GM18520 (cell line): ENCODE measurements around the gene OIP5.
A peak's percentile ranks its signal among the peaks of the same experiment; 100 is the strongest.
"Not testable (repeated sequence)": the region's sequence is repeated elsewhere in the genome, so short reads cannot be mapped to it uniquely, and the experiment has no call there.

Source experiments
- ATAC-seq: cut with Tn5 transposase; IDR thresholded peaks from one replicate; pipeline ENCODE4 v1.9.1; 2021; ENCODE audit not compliant: unreplicated experiment

The OIP5 gene

DNA sequence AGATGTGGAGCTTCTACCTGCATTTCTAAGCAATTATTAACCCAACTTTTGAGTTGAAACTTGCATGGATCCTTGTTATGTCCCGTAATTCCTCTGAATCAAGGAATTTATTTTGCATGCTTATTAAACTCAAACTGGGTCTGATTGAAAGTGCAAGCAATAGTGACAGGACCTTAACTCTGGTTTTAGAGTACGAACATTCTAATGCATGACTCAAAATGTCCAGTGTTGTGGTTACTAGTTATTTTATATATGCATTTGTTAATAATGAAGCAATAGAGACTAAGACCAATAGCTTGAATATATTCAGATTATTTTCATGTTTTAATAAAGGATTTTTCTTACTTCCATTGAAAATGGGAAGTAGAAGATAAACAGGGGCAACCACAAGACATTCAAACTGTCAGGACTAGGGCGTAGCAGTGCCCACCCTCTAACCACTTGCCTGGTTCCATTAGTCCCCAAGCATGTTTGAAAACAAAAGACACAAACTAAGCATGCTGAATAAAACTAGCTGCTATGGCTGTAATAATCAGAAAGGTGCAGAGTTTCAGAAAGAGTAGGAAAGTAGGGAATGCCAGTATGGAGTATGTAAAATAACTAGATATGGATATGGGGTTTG, 28.1 kb downstream of the OIP5 start:
- no peak for ATAC-seq

DNA sequence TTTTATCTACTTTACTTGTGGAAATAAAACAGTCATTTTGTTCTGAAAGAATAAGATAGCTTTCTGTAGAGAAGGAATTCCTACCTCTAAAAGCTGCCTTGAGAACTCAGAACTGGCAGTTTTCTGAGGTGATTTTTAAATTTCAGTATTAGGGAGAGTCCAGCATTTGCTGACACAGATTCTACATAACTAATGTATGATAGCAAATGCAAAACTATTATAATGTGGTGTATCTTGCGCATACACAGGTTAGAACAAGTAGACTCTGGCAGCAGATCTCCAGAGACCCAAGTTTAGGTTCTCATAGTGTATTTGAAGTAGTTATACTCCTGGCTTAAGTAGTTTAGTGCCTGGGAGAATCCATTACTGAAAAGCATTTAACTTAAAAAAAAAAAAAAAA, 30.8 kb downstream of the OIP5 start:
- ATAC-seq, result no peak

DNA sequence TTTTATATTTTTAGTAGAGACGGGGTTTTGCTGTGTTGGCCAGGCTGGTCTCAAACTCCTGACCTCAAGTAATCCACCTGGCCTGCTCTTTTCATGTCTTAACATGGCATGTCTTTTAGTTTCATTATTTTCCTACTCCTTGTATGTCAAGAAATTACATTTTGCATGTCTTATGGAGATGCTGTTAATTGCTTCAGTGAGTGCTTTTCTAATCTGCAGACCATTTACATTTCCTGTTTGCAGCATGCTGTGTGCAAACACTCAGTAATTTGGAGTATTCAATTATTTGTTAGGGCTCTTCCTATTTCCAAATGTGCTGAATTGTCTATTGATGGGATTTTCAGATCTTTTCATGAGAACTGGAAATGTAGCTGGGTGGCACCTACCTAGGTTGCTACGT, 31.3 kb downstream of the OIP5 start:
- ATAC-seq, result not testable (repeated sequence)

DNA sequence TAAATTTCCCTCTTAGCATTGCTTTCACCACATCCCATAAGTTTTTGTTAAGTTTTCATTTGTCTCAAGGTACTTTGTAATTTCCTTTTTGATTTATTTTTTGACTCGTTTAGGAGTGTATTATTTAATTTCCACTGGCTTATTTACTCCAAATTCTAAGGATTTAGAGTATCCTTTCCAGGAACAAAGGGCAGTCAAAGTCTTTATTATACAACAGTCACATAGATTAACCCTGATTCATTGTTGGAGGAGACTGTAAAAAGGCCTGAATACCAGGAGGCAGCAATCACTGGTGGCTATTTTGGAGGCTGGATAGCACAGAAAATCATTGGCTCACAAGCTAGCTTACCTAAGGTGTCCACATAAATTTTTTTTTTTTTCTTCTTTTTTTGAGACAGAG, 39.9 kb downstream of the OIP5 start:
- no peak for ATAC-seq

DNA sequence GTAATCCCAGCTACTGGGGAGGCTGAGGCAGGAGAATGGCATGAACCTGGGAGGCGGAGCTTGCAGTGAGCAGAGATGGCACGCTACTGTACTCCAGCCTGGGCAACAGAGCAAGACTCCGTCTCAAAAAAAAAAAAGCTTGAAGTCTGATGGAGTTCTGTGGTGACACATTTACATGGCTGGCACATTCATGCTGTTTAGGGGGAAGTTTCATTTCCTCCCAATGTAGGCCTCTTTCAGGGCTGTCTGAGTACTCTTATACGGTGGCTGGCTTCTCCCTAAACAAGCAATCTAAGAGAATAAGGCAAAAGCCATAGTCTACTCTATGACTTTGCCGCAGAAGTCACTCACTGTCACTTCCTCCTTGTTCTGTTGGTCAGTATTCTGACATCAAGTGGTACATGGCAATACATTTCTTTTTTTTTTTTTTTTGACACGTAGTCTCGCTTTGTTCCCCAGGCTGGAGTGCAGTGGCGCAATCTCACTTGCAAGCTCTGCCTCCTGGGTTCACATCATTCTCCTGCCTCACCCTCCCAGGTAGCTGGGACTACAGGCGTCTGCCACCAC, 41.2 kb downstream of the OIP5 start:
- ATAC-seq, result peak; percentile 57

DNA sequence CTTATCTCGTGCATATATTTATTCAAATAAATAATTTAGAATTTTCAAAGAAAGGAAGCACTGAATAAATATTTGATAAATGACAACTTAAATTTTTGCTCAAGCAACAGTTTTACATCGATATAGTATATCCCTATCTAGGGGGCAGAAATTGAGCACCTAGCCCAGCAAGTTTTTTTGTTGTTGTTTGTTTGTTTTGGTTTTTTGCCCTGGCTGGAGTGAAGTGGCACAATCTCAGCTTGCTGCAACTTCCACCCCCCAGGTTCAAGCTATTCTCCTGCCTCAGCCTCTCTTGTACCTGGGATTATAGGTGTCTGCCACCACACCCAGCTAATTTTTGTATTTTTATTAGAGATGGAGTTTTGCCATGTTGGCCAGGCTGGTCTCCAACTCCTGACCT, 42.4 kb downstream of the OIP5 start:
- no peak for ATAC-seq

DNA sequence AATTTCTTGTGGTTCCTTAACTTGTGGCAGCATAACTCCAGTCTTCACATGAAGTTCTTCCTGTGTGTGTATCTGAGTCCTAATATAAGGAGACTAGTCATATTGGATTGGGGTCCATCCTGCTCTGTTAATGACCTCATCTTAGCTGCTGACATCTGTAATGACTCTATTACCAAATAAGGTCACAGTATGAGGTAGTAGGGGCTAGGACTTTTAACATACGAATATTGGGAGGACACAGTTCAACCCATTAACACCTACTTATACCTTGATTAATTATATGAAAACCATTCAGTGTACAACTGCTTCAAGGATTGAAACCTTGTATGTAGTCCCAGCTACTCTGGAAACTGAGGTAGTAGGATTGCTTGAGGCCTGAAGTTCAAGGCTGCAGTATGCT, 43.9 kb downstream of the OIP5 start:
- ATAC-seq, result no peak

DNA sequence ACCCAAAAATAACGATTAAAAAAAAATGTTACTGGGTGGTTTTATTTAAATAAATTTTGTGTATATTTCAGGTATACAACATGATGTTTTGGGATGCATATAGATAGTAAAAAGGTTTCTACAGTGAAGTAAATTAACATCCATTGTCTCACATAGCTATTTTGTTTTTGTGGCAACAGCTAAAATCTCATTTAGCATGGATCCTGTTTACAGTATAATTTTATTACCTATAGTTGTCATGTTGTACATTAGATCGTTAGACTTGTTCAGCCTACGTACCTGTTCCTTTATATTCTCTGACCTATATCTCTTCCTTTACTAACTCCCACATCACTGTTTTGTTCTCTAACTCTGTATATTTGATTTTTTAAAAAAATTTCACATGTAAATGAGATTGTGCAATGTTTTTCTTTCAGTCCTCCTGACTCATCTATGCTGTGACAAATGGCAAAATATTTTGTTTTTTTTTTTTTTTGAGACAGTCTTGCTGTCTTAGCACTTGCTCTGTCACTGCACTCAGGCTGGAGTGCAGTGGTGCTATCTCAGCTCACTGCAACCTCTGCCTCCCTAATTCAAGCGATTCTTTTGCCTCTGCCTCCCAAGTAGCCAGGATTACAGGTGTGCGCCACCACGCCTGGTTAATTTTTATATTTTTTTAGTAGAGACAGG, 45.6 kb downstream of the OIP5 start:
- ATAC-seq, result no peak

DNA sequence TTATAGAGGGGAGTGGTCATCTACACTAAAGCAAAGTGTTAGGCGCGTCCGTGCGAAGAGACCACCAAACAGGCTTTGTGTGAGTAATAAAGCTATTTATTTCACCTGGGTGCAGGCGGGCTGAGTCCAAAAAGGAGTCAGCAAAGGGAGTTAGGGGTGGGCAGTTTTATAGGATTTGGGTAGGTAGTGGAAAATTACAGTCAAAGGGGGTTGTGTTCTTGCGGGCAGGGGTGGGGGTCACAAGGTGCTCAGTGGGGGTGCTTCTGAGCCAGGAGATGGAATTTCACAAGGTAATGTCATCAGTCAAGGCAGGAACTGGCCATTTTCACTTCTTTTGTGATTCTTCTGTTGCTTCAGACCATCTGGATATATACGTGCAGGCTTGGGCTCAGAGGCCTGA, 47.1 kb downstream of the OIP5 start:
- ATAC-seq, result no peak

DNA sequence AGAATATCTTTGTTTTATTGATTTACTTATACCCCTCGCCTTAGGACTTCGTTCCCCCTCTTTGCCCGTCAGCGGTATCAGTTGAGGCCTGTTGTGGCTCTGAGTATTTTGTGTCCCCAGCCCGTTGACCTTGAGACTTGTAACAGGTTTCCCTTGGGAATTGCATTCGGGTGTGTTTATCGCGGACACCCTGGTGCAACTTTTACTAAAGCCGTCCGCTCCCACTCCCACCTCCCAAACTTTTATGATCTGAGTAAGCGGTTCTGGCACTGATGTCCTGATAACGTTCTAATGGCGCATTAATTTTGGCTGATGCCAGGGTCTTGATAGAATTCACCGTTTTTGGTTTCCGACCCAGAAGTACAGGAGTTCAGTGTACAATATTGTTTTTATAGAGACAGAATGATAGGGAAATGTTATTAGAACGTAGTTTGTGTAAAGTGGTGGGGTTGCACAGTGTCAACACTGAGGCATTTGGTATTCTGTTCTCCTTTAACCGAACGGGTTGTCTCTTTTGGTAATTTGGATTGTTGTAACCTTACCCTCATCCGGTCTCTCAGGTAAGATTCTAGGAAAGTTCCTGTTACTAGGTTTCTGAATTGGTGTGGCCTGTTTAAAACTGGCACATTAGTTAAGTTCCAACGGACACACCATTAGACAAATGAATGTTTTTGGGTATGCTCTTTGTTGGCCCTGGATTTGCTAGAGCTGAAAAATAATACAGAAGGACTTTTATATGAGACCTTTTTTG, 47.8 kb downstream of the OIP5 start:
- no peak for ATAC-seq

DNA sequence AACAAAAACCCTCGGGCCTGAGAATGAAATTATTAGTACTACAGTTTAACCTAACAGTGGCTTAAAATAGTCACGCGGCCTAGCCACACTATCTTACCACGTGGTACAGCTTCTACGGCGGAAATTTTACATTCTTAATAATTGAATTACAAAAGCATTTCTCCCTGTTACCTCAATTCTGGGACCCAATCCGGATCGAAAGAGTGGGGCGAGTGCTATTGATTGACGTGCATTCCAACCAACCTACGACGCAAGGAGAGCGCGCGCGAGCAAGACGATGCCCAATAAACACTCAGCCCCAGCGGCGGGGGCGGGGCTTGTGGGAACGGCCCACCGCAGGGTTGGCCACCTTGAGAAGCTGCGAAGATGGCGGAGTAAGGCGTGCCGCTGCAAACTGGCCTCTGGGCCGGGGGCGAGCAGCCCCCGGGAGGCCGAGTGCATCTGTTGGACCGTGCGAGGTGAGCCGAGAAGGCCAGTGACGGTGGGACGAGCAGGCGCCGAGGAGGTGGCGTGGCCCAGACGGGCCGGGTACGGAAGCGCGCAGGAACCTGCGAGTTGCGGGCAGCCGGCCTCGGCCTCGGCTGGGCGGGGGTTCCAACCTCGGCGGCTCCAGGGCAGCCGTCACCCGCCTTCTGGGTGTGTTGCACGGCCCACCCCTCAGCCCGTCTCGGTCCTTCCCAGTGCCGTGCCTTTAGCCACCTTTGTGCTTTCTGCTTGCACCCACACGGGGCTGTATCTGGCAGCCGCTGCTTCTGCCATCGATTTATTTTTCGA, 48.6 kb downstream of the OIP5 start:
- peak; percentile 92 for ATAC-seq

DNA sequence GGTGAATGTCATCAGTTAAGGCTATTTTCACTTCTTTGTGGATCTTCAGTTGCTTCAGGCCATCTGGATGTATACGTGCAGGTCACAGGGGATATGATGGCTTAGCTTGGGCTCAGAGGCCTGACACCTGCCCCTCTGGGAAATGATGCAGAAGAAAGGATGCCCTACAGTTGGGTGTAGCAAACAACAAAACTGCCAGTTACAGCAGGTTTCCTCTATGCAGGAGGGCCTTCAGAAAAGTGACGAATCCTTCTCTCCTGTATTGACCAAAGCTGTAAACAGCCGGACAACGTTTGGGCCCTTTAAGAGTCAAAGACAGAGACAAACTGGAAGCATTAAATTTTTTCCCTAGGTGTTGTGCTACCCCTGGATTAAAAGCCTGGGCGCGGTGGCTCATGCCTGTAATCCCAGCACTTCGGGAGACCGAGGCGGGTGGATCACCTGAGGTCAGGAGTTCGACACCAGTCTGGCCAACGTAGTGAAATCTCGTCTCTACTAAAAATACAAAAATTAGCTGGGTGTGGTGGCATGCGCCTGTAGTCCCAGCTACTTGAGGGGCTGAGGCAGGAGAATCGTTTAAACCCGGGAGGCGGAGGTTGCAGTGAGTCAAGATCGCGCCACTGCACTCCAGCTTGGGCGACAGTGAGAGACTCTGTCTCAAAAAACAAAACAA, 49.3 kb downstream of the OIP5 start:
- ATAC-seq, result not testable (repeated sequence)

DNA sequence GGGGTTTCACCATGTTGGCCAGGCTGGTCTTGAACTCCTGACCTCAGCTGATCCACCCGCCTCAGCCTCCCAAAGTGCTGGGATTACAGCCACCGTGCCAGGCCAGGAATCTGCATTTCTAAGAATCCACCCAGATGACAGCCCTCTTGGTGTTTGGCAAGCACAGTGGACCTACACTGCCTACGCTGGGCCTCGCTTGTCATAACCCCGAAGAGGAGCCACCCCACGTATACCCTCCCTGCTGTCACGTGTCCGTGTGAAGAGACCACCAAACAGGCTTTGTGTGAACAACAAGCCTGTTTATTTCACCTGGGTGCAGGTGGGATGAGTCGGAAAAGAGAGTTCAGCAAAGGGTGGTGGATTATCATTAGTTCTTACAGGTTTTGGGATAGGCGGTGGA, 50.0 kb downstream of the OIP5 start:
- ATAC-seq, result not testable (repeated sequence)

DNA sequence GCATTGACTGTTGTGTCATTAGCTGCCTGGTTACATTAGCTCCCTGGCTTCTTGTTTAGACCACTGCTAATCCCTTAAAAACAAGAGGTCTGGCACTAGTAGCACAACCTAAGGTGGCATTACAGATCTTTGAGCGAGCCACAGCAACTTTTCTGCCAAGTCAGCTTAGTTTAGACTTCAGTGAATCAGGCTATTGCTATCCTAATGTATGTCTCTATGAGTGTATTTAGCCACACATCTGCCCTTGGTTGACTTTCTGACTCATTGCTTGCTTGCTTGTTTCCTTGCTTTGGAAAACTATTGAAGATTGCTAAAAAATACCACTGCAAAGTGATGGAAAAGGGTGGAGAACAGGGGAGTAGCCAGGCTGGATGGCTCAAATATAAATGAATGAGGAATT, 51.2 kb downstream of the OIP5 start:
- ATAC-seq, result no peak

DNA sequence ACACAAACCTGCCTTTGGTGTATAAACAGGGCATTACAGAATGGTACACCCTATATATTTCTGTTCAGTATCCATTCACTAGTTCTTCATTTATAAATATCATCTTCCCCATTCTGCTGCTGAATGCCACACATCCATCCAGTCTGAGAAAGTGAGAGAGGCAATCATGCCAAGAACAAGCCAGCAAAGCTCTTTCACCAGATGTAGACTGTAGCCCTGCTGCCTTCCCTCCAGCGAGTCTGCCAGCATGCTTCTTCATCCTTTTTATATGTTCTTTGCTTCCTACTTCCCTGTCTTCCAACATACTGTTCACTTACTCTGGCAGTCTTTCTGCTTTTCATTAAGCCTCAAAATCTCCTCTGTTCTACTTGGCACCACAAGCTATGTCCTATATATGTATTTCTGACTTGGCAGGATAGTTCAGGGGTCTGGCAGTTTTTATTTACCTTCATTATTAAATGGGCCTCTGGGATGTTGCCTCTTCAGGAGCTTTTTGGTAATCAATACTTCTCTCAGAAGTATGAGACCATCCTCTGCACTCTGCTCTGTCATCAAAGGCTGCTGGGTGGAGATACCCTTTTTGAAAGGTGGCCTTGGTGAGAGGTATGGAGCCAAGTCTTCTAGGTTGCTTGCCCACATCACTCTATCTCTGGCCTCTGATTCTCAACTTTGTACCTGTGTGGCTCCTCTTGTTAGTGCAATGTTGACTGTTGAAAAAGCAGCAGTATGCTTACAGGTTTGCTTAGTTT, 52.7 kb downstream of the OIP5 start:
- no peak for ATAC-seq

DNA sequence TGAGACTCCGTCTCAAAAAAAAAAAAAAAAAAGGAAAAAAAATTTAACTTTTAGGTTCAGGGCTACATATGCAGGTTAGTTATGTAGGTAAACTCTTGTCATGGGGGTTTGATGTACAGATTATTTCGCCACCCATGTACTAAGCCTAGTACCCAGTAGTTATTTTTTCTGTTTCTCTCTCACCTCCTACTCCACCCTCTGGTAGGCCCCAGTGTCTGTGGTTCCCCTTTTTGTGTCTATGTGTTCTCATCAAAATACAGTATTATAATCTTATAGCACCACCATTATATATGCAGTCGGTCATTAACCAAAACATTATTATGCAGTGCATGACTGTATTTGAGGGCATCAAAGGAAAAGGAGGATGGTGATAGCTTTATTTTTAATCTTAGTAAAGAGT, 54.1 kb downstream of the OIP5 start:
- ATAC-seq, result no peak

DNA sequence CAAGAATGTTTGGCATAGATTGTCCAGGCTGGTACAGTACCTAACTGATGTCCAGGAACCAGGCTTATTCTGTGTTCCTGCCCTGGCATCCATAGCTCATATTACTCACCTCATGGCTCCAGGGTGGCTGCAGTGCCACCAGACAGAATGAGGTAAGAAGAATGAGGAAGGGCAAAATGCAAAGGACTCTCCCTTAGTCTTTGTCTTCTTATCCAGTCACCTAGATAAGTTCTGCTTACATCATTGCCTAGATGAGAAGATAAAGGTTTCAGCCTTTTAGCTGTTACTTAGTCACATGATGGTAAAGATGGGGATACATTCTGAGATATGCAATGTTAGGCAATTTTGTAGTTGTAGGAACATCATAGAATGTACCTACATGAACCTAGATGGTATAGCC, 55.6 kb downstream of the OIP5 start:
- ATAC-seq, result no peak

DNA sequence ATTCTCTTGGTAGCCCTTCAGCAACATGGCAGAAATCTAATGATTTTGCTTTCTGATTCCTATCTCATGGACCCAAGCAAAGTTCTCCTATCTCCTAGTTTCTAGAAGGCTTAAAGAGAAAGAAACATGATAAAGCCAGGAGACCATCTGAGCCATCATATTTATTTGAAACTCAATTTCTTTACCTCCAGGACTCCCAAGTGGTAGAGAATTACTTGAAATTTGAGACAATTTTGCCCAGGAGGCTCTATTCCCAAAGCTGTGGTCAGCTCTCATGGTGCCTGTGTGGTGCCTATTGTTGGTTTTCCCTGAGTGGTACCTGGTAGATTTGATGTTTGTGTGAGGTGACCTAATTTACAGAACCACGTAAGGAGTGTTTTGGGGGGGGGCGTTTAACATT, 62.5 kb downstream of the OIP5 start:
- ATAC-seq, result no peak

DNA sequence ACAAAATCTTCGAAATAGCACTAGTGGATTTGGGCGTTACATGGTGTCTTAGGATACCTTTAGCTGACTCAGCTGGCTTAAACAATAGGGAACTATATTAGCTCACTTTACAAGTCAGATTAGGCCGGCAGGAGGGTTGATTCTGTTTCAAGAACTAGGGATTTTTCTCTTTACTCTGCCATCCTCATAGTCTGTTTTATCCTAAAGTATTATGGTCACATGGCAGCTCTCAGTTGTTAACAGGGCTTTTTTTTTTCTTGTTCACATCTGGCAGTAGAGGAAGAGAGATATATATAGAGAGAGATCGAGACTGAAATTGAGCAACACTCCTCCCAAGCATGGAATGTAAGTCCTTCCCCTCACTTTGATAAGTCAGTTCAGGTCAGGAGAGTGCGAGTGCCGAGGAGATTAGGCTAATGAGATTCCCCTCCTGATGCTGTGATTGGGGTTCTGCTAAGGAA, 68.5 kb downstream of the OIP5 start:
- ATAC-seq, result no peak

DNA sequence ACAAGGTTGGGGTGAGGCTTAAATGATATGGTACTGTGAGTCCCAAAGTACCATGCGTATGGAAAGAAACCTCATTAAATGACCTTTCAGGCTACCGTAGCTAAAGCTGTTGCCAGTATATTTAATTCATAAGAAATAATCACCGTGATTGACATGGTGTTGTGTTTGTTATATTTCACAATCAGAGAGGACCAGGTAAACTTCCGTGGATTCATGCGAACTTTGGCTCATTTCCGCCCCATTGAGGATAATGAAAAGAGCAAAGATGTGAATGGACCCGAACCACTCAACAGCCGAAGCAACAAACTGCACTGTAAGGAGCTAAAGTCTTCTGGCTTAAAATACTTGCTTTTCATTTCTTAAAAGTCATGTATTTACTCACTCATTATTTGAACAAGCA, 69.8 kb downstream of the OIP5 start:
- no peak for ATAC-seq
